ENCODE data around the gene CSF3R. TPM values are rescaled to one million over a fixed set of nuclear protein-coding genes. Genes with fewer than 3 reads are reported as not detected.
A peak's percentile ranks its signal among the peaks of the same experiment; 100 is the strongest.

Gene CSF3R
- total and polyA plus RNA-seq, 9 of the 15 experiments (the other 6 are each of a cell fraction or from before 2014, with no cell fraction given) = 0.21 to 0.86 (median 0.40) TPM; not detected in 1

DNA sequence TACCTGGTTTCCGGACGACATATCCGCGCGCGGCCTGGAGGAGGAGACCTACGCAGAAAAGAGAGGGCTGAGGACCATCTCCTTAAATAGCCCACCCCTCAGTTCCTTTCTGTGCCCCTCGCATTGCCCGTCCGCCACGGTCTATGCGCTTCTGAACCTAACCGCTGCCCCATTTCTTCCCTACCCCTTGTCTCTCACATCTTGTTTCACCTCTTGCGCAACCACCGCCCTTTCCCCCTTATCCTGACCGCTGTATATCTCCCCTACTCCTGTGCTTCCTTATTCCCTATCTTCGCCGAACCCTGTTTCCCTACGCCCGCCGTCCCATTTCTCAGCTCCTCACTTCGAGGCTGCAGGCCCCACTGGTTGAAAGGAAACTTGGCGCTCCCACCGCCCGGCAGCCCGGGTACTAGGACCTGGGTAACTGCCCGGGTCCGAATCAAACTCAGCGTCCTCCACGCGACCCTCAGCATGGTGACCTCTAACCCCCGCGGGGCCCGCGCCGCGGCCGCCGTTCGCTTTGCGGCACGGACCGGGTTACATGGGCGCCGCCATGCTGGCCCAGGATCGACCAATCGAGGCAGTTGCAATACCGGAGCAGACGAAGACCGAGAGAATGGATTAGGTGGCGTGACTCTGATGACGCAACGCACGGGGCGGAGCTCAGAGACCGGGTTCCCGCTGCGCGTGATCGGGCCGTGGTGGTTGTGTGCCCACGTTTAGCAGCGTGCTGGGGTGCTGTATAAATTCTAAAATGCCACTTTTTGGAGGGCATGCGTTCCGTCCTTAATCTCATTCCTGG is 18.7 kb downstream of the CSF3R start, which contains the start of gene MRPS15 (continued):
- TF ChIP-seq, protein P1, sequence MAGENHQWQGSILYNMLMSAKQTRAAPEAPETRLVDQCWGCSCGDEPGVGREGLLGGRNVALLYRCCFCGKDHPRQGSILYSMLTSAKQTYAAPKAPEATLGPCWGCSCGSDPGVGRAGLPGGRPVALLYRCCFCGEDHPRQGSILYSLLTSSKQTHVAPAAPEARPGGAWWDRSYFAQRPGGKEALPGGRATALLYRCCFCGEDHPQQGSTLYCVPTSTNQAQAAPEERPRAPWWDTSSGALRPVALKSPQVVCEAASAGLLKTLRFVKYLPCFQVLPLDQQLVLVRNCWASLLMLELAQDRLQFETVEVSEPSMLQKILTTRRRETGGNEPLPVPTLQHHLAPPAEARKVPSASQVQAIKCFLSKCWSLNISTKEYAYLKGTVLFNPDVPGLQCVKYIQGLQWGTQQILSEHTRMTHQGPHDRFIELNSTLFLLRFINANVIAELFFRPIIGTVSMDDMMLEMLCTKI (IDR thresholded peaks at IDR 0.05; ENCODE audit: partially characterized antibody) = no peak
- TF ChIP-seq ZNF583 (CRISPR knock-in tag; IDR thresholded peaks at IDR 0.05) = no peak
- peak; percentile 96; the same call in 1 of the 2 replicates for TF ChIP-seq FOXK1 (CRISPR knock-in tag; IDR thresholded peaks at IDR 0.05; ENCODE audit: borderline replicate concordance)
- no peak for TF ChIP-seq ZFP1 (CRISPR knock-in tag; IDR thresholded peaks at IDR 0.05)
- TF ChIP-seq, protein P2, sequence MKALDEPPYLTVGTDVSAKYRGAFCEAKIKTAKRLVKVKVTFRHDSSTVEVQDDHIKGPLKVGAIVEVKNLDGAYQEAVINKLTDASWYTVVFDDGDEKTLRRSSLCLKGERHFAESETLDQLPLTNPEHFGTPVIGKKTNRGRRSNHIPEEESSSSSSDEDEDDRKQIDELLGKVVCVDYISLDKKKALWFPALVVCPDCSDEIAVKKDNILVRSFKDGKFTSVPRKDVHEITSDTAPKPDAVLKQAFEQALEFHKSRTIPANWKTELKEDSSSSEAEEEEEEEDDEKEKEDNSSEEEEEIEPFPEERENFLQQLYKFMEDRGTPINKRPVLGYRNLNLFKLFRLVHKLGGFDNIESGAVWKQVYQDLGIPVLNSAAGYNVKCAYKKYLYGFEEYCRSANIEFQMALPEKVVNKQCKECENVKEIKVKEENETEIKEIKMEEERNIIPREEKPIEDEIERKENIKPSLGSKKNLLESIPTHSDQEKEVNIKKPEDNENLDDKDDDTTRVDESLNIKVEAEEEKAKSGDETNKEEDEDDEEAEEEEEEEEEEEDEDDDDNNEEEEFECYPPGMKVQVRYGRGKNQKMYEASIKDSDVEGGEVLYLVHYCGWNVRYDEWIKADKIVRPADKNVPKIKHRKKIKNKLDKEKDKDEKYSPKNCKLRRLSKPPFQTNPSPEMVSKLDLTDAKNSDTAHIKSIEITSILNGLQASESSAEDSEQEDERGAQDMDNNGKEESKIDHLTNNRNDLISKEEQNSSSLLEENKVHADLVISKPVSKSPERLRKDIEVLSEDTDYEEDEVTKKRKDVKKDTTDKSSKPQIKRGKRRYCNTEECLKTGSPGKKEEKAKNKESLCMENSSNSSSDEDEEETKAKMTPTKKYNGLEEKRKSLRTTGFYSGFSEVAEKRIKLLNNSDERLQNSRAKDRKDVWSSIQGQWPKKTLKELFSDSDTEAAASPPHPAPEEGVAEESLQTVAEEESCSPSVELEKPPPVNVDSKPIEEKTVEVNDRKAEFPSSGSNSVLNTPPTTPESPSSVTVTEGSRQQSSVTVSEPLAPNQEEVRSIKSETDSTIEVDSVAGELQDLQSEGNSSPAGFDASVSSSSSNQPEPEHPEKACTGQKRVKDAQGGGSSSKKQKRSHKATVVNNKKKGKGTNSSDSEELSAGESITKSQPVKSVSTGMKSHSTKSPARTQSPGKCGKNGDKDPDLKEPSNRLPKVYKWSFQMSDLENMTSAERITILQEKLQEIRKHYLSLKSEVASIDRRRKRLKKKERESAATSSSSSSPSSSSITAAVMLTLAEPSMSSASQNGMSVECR (CRISPR knock-in tag; IDR thresholded peaks at IDR 0.05) = peak; percentile 100
- peak; percentile 47 for TF ChIP-seq KLF1 (tag; IDR thresholded peaks at IDR 0.05)
- TF ChIP-seq SRSF9 (IDR thresholded peaks at IDR 0.05; ENCODE audit: borderline replicate concordance, low read depth, low read length) = no peak
- no peak for TF ChIP-seq BRD4 (IDR thresholded peaks at IDR 0.05)
- TF ChIP-seq, protein P3, sequence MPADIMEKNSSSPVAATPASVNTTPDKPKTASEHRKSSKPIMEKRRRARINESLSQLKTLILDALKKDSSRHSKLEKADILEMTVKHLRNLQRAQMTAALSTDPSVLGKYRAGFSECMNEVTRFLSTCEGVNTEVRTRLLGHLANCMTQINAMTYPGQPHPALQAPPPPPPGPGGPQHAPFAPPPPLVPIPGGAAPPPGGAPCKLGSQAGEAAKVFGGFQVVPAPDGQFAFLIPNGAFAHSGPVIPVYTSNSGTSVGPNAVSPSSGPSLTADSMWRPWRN (IDR thresholded peaks at IDR 0.05; ENCODE audit: low read depth) = no peak
- TF ChIP-seq, protein P4, sequence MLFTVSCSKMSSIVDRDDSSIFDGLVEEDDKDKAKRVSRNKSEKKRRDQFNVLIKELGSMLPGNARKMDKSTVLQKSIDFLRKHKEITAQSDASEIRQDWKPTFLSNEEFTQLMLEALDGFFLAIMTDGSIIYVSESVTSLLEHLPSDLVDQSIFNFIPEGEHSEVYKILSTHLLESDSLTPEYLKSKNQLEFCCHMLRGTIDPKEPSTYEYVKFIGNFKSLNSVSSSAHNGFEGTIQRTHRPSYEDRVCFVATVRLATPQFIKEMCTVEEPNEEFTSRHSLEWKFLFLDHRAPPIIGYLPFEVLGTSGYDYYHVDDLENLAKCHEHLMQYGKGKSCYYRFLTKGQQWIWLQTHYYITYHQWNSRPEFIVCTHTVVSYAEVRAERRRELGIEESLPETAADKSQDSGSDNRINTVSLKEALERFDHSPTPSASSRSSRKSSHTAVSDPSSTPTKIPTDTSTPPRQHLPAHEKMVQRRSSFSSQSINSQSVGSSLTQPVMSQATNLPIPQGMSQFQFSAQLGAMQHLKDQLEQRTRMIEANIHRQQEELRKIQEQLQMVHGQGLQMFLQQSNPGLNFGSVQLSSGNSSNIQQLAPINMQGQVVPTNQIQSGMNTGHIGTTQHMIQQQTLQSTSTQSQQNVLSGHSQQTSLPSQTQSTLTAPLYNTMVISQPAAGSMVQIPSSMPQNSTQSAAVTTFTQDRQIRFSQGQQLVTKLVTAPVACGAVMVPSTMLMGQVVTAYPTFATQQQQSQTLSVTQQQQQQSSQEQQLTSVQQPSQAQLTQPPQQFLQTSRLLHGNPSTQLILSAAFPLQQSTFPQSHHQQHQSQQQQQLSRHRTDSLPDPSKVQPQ (CRISPR knock-in tag; IDR thresholded peaks at IDR 0.05; ENCODE audit: borderline replicate concordance) = no peak
- no peak for TF ChIP-seq NR2F6 (CRISPR knock-in tag; IDR thresholded peaks at IDR 0.05)
- TF ChIP-seq CAMTA2 (CRISPR knock-in tag; conservative IDR thresholded peaks at IDR 0.05) = no peak
- TF ChIP-seq MBD2 (IDR thresholded peaks at IDR 0.05; ENCODE audit: borderline replicate concordance, low read depth) = peak; percentile 86
- TF ChIP-seq RFX7 (CRISPR knock-in tag; IDR thresholded peaks at IDR 0.05) = 0 out of 2 replicates have a peak, but pooled peaks have one; percentile 27
- TF ChIP-seq CHD2 (IDR thresholded peaks at IDR 0.05; ENCODE audit: low read depth, low read length) = peak; percentile 44; the same call in 1 of the 2 replicates
- TF ChIP-seq, protein P5, sequence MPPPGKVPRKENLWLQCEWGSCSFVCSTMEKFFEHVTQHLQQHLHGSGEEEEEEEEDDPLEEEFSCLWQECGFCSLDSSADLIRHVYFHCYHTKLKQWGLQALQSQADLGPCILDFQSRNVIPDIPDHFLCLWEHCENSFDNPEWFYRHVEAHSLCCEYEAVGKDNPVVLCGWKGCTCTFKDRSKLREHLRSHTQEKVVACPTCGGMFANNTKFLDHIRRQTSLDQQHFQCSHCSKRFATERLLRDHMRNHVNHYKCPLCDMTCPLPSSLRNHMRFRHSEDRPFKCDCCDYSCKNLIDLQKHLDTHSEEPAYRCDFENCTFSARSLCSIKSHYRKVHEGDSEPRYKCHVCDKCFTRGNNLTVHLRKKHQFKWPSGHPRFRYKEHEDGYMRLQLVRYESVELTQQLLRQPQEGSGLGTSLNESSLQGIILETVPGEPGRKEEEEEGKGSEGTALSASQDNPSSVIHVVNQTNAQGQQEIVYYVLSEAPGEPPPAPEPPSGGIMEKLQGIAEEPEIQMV (tag; conservative IDR thresholded peaks at IDR 0.05; ENCODE audit: low read depth) = no peak
- peak; percentile 74 for TF ChIP-seq KDM2B (CRISPR knock-in tag; IDR thresholded peaks at IDR 0.05)

Measured in K562 (cell line).